Fibroblast of villous mesenchyme (primary cell): Measurements from ENCODE around the gene IL6. TPM values are rescaled to one million over a fixed set of nuclear protein-coding genes. Genes with fewer than 3 reads are reported as not detected.
"Not testable (repeated sequence)": the region's sequence is repeated elsewhere in the genome, so short reads cannot be mapped to it uniquely, and the experiment has no call there.

Experiments
- DNase-seq: peaks from one replicate; pipeline ENCODE4 v3.0.0-alpha.2; 2010; ENCODE audit warnings: low read depth
- H3K4me3 ChIP-seq: 2 replicates; pipeline ENCODE4 v1.5.1; 2011; ENCODE audit warnings: low read depth, mild to moderate bottlenecking, low read length
- total RNA-seq: library from RNA; depleted of rRNA; stranded (reverse); fragments of >200 nt; gene quantifications from 2 replicates; pipeline ENCODE4 v1.2.3, GENCODE V29; 2012
- TF ChIP-seq, protein P1 (sequence below): IDR thresholded peaks from 2 replicates; pipeline ENCODE4 v1.5.1; 2012; ENCODE audit warnings: low read depth, mild to moderate bottlenecking, low read length; ENCODE audit not compliant: insufficient read depth

IL6 gene
- total RNA-seq, 1 donor, result 29.4 TPM

DNA sequence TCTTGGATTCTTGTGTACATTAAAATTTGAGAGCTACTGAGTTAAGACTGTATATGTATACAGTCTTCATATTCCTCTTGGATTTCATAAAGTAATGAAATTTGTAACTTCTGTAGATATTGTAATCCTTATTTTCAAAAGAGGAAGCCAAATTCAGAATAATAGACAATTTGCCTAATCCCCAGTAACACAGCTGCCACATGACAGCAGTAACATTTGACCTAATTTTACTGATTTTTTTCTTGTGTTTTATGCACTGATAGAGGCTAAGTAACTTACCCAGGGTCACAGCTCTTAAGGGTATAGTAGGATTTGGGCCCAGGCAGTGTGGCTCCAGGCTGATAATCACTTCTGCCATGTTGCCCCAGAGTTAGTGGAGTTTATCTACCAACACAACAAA lies 40.4 kb upstream of the IL6 start:
- TF ChIP-seq, protein P1, sequence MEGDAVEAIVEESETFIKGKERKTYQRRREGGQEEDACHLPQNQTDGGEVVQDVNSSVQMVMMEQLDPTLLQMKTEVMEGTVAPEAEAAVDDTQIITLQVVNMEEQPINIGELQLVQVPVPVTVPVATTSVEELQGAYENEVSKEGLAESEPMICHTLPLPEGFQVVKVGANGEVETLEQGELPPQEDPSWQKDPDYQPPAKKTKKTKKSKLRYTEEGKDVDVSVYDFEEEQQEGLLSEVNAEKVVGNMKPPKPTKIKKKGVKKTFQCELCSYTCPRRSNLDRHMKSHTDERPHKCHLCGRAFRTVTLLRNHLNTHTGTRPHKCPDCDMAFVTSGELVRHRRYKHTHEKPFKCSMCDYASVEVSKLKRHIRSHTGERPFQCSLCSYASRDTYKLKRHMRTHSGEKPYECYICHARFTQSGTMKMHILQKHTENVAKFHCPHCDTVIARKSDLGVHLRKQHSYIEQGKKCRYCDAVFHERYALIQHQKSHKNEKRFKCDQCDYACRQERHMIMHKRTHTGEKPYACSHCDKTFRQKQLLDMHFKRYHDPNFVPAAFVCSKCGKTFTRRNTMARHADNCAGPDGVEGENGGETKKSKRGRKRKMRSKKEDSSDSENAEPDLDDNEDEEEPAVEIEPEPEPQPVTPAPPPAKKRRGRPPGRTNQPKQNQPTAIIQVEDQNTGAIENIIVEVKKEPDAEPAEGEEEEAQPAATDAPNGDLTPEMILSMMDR, result no peak
- no peak for DNase-seq
- H3K4me3 ChIP-seq, result no peak overlapping the region

DNA sequence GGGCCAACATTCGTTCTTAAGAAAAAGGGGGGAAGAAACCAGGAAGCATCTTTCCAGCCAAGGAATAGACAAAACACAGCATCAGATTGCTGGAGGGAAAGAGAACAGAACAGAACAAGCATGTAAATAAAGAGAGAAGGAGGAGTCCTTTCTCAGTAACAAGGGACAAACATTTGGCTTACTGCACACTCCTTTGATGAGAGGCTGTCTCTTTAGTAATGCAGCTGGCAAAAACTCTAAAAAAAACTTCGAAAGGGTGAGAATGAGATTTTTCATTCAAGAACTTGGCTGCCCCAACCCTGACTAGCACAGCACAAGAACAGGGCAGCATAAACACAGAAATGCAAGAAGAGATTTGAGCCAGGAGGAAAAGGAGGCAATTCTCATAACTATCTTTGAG lies 38.9 kb upstream of the IL6 start:
- H3K4me3 ChIP-seq, result no peak overlapping the region
- TF ChIP-seq, protein P1, result no peak
- DNase-seq, result peak; percentile 65

DNA sequence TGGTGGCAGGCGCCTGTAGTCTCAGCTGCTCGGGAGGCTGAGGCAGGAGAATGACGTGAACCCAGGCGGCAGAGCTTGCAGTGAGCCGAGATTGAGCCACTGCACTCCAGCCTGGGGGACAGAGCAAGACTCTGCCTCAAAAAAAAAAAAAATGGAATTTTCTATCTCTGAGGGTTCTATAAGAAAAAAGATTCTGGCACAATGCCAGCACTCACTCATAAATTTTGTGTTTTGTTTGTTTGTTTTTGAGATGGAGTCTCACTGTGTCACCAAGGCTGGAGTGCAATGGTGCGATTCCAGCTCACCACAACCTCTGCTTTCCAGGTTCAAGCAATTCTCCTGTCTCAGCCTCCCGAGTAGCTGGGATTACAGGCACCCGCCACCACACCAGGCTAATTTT lies 38.1 kb upstream of the IL6 start:
- not testable (repeated sequence) for H3K4me3 ChIP-seq, DNase-seq

DNA sequence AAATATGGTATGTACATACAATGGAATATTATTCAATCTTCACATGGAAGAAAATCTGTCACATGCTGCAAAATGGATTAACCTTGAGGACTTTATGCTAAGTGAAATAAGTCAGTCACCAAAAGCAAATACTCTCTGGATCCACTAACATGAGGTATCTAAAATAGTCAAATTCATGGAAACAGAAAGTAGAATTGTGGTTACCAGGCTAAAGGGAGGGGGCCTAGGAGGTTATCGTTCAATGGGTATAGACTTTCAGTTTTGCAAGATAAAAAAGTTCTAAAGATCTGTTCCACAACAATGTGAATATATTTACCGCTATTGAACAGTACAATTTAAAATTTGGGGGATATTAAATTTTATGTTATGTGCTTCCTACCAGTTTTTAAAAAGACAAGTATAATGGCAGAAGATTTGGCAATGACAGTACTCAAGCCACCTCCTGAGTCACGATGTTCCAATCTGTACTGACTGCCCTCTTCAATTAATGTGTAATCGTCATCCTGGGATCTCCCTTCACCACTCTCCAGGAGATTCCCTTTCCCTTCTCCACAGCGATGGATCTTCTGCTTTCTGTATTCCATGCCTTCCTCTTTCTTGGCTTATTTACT lies 32.3 kb upstream of the IL6 start:
- TF ChIP-seq, protein P1, result no peak
- H3K4me3 ChIP-seq, result no peak overlapping the region
- DNase-seq, result no peak

DNA sequence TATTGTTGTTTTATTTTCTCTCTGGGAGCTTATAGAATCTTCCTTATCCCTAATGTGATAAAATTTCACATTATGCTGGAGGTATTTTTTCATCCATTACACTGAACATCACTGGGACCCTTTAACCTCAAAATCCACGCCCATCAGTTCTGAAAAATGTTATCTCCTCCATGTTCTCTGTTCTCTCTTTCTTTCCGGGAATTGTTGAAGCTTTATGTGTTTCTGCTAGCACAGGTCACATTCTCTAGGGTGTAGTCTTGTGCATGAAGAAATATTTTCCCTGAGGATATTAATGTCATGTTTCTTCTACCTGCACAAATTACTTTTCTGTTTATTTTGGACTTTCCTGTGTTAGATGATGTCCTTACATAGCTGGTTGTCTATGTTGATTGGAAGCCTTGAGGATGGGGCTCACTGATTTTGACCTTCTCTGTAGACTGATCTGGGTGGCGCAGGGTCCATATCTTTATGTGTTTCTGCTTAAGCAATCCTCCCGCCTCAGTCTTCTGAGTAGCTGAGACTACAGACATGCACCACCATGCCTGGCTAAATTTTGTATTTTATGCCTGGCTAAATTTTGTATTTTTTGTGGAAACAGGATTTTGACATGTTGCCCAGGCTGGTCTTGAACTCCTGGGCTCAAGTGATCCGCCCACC lies 31.4 kb upstream of the IL6 start:
- H3K4me3 ChIP-seq, result no peak overlapping the region
- DNase-seq, result no peak
- TF ChIP-seq, protein P1, result no peak

DNA sequence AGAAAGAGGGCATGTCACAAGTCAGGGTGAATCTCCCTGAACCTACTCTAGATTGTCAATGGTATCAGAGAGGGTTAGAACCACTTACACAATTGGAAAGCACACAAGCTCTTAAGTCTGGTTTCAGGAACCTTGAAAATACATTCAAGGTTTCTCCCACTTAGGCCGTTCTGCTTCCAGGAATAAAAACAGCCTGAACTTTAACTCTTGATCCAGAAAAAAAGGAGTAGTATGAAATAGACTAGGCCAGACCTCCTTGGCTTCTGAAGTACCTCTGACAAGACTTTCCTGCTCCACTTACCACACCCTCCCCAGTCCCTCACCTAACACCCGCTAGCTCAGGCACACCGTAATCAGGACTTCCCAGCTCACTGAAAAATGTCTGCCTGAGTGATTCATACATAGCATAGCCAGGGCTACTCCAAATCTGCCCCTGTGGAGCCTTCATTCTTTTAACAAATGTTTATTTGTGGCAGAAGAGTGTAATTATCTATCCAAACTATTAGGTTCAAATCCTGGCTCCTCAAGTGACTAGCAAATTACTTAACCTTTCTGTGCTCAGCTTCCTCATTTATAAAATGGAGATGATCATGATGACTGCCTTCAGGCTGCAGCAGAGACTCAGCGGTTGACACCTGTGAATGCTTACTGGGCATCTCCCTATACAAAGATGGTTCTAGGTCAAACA lies 30.3 kb upstream of the IL6 start:
- H3K4me3 ChIP-seq, result no peak overlapping the region
- DNase-seq, result no peak
- TF ChIP-seq, protein P1, result no peak

DNA sequence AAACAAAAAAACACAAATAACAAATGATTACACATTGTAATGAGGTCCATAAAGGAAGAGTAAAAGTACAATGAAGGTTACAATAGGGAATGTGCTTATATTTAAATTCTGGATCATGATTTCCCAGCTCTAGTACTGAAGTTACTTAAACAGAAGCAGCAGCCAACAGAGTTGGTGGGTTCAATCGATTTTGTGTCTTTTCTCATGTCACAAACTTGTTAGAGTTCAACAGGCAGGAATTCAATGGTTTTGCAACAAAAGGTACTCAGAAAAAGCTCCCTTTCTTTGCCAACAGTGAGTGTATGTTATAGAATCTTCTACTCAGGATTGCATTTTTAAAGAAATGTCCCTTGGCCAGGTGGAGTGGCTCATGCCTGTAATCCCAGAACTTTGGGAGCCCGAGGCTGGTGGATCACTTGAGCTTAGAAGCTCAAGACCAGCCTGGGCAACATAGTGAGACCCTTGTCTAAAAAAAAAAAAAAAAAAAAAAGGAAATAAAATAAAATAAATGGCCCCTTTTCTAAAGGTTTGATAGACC lies 29.6 kb upstream of the IL6 start:
- TF ChIP-seq, protein P1, result no peak
- no peak overlapping the region for H3K4me3 ChIP-seq
- DNase-seq, result no peak
